ENCODE measurements around the gene DNAJB4.
"Not testable (repeated sequence)": the region's sequence is repeated elsewhere in the genome, so short reads cannot be mapped to it uniquely, and the experiment has no call there.

The DNAJB4 gene

DNA sequence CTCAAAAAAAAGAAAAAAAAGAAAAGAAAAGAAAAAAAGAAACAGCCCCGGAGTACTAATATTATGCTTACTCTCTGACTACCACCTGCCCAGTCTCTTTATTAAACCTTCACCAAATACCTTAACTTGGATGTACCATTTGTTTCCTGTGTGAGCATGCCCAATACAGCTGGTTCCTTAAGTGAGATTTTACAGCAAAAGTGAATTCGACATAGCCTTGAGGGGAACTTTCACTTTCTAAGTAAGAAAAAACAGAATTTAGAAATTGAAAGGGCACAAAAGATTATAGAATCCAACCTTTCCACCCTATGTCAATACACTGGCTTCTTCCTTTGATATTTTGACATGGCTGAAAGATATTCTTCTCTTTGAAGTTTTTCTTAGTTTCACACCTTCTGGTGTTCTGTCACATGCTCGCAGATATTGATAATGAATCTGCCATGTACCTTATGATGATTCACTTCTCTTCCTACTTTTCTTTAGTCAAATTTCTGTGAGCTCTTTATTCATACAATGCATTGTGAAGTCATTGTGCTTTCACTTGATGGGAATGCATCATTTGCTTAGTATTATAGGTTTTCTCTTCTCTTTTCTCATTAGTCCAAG, 35.8 kb downstream of the DNAJB4 start:
- no peak for DNase-seq

DNA sequence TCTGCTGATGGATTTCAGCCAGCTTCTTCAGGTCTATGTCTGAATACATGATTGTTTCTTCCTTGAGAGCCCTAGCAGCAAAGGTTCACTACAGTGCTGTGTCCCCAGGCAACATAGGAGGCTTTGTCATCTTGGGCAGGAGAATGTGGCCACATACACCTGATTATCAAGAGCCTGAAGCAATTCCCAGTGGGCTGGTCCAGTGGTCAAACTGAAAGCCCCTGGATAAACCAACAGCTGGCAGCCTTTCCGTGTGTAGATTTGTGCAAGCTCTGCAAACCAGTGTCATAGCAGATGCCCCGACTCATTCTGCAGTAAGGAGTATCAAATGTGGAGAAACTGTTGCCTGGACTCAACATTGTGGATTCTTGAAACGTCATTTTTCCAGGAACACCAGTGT, 38.7 kb downstream of the DNAJB4 start:
- no peak for DNase-seq

DNA sequence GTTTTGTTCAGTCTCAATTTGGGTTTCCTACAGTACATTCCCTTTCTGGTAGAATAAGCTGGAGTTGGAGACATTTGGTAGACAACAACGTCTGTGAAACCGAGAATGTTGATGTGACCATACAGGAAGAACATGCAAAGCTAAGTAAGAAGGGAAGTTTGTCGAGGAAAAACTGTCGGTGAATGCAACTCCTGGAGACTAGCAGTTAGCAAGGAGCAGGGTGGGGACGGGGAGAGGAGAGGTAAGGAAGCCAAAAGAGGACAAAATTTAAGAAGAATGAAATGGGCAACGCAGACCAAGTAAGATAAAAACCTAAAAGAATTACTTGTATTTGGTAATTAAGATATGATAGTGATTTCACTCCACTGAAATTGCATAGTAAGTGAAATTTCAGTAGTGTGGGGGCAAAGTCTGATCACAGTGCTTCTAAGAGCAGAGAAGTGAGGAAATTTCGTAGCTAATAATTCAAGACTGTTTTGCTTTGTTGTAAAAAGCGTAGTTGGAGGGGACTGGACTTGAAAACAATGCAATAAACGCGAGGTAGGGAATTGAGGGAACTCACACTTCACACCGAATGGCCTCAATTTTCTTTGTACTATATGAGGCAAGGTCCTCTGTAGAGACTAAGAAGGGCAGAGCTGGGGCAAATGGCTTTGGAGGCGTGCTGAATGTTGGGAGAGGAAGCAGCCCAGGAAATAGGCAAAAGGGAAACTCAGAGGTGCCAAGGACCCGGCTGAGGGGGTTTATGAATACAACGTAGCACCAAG, 40.2 kb downstream of the DNAJB4 start:
- no peak for DNase-seq

DNA sequence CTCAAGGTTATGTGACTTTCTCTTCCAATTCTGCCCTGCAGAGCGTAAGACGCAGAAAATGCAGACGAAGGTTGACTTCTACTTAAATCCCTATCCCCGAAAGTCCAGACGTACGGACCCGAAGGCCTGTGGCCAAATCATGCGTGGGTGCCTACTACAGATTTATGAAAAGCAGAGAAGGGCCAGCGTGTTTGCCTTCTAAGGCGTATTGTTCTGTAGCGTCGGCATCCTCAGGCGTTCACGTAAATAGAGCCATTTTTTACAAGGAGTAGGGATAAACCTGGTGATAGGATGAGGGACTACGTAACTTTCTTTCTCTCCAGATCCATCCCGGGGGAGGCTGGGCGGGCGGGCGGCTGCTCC, 40.8 kb downstream of the DNAJB4 start:
- DNase-seq = no peak

DNA sequence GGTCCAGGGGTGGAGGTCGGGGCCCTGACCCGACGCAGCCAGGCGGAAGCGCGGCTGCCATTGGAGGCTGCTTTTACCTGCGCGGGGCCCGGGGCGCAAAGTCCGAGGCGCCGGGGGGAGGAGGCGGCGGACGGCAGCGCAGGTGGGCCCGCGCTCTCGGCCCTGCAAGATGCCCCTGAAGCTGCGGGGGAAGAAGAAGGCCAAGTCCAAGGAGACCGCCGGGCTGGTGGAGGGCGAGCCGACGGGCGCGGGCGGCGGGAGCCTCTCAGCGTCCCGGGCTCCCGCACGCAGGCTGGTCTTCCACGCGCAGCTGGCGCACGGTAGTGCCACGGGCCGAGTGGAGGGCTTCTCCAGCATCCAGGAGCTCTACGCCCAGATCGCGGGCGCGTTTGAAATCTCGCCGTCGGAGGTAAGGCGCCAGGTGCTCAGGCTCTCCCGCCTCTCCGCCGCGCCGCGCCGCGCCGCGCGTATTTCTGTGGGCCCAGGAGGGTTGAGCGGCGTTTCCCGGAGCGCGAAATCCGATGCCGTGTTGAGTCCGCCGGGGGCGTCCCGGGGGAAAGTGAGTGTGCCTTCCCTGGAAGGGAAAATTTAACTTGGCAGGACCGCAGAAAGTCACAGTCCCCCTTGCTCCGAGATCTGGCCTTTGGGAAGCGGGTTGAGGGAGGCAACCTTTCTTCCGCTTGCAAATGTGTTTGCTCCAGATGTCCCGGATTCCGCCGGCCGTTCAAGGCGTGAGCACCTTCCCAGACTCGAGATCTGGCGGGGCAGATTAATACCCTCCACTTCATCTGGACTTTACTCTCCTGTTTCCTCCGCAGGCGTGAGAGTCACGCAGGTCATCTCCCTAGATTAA, 41.4 kb downstream of the DNAJB4 start, which contains the start of gene GIPC2:
TSS of gene GIPC2 (plus strand) at position 41 of the 853 bp plus-strand sequence. CDS start at position 170, 129 bp downstream.
- no peak for DNase-seq

DNA sequence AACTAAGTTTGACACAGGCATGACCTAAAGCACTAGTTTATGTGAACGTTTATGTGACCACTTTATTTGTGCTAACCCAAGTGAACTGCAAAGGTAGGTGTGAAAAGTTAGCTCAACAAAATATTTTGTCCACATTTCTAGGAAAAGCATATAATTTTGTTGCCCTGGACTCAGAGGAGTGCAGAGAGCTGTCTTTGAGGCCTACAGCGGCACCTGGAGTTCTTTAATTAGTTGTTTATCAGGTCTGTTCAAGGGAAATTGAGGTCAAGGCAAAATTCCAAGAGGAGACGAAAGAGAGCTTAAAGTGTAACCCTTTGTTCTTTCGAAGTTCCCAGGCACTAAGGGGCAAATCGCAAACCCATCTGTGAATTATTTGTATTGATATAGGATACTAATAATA, 42.4 kb downstream of the DNAJB4 start:
- no peak for DNase-seq

DNA sequence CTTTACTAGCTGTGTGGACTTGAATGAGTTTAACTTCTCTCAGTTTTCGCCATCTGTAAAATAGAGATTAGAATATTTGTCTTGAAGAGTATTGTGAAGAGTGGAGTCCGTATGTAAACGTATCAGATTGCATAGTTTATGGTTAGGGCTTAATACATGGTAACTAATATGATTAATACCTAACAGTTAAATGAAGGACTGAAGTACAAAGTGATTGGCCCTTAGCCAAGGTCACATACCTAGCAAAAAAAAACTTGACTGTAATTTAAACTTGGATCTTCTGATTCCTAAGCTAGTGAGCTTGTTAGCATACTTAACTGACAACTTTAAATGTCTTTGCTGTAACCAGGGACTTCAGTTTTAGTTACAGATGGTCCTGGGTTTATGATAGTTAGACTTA, 42.9 kb downstream of the DNAJB4 start:
- no peak for DNase-seq

DNA sequence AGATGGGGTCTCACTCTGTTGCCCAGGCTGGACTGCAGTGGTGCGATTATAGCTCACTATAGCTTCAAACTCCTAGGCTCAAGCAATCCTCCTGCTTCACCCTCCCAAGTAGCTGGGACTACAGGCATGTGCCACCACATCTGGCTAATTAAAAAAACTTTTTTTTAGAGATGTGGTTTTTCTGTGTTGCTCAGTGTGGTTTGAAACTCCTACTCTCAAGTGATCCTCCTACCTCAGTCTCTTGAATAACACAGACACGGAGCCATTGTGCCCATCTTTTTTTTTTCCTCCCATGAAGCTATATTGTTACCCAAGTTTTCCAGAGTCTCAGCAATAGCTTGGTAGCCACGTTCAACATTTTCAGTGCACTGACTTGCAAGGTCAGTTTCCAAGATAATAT, 43.7 kb downstream of the DNAJB4 start:
- no peak for DNase-seq

DNA sequence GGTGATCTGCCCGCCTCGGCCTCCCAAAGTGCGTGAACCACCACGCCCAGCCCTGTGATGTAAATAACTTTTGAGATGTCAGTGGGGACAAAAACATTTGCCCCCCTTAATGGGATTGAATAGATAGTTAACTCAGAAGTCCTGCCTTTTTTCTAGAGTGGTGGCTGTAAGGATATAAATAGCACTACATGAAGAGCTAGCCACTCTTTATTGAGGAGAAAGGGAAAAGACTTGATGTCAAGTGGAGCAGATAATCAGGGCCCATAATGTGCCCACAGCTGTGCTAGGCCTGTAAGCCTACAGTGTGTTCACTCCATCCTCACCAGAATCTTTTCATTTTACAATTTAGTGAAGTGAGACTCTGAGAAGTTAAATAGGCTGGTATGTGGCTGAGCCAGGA, 44.7 kb downstream of the DNAJB4 start:
- no peak for DNase-seq

DNA sequence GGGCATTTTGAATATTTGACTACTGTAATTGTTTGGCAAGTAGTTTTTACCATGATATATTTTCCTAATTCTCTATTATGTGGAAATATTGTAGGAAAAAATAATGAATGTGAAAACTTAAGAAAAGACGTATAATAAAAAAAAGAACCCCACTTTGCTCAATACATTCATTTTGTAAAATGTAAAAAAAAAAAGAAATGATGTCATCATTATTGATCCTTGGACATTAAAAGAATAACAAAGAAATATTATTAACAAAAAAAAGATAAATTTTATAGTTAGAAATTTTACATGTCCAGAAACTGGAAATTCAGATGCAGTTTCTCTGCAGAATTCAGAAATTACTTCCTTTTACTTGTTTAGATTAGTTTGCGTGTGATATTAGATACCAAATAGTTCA, 46.3 kb downstream of the DNAJB4 start:
- no peak for DNase-seq

DNA sequence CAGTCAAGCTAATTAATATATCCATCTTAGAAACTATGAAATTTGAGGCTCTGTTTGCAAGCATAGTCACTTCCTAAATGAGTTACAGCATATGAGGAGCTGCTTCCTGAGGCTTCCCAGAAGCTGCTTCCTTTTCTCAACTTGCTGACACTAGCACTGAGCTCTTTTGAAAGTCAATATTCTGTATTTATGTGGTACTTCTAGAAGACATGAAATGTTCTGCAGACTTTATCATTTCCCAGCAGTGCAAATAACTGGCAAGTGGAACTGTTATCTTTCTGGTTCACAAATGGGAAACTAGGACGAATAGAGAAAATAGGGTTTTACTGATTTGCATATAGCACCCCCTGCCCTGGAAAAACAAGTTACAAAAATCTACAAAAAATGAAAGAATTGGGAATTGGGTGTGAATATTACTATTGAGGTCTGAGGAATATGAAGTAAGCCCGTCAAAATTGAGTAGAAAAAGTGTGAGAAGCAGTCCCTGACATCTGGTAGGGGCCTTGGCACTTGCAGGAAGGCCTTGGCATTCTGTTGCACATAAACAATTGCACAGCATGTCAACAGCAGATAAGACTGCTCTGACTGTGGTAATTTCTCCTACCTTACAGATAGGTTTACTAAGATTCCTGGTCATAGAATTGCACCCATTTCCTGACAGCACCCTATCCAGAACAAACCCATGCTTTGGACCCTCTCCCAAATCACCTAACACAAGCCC, 48.1 kb downstream of the DNAJB4 start:
- DNase-seq = no peak

DNA sequence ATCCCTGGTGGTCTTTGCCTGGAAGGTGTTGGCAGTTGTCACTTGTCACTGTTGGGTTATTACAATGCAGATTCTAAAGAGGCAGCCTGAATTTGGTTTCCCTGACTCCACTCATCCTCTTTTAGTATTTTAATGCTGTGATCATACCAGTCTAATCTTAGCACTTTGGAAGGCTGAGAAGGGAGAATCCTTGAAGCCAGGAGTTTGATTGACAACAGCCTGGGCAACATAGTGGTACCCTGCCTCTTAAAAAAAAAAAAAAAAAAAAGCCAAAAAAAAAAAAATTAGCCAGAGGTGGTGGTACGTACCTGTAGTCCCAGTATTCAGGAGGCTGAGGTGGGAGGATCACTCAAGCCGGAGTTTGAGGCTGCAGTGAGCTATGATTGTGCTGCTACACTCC, 48.8 kb downstream of the DNAJB4 start:
- DNase-seq = no peak

DNA sequence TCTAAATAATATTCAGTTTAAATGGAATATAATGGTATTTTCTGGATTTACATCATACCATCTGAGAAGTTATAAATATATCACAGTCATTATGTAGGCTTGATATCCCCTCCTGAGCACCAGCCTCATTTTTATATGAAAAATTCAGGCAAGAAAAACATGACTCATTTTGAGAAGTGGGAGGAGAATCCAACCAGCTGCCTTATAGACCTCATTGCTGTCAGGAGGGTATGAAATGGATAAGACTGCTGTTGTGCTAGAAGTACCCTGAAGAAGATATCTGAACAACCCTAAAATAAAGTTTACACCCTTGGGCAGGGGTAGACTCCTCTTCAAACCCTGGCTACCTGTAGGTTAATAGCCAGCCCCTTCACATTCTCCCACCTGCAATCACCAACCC, 49.8 kb downstream of the DNAJB4 start:
- no peak for DNase-seq

DNA sequence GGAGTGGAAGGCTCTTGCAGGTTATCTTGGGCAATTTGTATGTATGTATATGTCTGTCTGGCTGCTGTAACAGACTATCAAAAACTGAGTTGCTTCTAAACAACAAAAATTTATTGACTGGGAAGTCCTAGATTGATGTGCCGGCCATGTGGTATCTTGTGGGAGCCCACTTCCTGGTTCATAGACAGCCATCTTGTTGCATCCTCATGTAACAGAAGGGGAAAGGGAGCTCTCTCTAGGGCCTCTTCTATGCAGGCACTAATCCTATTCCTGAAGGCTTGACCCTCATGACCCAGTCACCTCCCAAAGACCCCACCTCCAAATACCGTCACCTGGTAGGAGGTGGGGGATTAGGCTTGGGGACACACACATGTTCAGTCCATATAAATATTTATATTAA, 50.2 kb downstream of the DNAJB4 start:
- DNase-seq = no peak

DNA sequence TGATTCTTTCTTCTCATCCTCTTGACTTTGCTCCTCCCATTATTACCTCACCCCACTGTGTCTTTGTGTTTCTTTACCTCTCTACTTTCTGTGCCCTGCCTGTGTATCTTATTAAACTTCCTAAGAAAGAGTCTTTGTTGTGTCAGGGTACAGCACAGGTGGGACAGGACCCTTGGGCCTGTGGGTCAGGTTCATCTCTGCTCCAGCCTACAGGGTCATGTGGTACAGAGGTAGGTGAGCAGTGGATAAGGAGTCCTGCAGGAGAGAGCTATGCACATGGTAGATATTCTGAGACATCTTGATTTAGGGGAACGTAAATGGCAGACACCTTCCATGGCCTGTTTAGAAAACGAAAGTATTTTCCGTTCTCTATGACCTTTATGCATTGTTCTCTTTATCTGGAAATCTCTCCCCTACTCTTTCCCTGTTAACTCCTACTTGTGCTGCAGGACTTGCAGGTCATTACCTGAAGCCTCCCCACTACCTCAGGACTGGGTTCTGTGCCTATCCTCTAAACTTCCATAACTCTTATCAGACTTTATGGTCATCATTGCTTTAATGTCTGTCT, 50.9 kb downstream of the DNAJB4 start:
- DNase-seq = no peak

DNA sequence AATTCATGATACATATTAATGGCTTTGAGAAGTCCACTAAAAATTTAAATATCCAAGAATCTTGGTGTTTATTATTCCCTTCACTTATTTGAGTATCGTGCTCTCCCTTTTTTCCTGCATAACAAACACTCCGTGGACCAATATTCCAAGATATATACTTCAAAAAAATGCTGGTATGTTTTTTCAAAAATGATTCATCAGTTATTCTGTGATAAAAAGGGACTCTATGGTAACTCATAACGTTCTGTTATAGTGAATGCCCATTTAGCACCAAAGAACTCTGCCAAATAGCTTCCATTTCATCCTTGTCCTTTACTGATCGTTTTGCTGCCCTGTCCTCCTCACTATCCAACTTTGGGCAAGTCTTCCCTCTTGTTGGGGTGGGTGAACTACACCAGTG, 53.9 kb downstream of the DNAJB4 start:
- DNase-seq = no peak

DNA sequence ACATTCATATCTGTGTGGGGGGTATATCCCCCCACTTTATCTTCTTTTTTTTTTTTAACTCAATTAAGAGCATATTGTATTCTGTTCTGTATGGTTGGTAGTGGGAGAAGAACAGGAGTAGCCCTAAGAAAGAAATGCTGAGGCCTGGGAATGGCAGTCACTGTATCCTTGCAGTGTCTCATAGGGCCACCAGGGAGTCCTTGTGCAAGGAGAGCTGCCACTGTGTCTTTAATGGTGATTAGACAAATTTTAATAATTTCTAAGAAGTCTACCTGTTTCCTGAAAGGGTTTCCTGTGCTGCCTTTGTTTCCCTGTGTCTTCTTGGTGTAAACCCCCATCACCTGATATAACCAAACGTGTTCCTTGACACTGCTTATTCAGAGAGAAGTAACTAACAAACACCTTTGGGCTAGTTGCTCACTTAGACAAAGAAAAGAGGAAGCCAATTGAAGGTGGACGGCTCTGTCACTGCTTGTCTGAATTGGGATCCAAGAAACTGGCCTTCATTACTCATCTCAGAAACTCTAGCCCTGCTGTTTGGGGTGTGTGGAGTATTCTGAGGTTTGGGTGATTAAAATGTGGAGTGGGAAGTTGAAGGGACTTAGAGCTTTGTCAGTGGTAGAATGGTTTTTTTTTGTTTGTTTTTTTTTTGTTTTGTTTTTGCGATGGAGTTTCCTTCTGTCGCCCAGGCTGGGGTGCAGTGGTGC, 56.3 kb downstream of the DNAJB4 start:
- no peak for DNase-seq

DNA sequence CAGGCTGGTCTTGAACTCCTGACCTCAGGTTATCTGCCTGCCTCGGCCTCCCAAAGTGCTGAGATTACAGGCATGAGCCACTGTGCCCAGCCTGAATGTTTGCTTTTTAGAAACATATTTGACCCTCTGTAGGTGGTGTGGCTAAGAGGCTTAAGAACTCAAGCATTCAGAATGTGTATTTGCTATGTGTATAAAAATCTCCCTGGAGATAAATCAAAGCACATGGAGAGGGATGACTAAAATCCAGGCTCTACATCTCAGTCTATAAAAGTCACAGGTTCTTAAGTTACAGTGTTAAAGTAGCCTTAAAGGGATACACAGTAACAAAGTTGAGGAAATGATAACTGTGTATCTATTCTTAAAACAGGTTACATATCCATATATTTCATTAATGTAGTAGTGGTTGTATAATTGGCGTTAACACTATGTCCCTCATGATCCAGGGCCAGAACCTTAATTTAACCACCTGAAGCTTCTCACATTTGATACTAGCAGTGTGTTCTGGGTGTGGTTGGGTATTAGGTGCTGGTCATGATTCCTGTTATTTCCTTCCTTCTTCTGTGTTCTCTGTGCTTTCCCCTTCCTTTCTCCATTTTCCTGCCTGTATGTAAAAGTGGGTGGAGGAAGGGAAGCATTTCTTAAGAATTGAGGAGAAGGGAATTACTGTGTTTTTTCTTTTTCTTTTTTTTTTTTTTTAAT, 57.2 kb downstream of the DNAJB4 start:
- no peak for DNase-seq

DNA sequence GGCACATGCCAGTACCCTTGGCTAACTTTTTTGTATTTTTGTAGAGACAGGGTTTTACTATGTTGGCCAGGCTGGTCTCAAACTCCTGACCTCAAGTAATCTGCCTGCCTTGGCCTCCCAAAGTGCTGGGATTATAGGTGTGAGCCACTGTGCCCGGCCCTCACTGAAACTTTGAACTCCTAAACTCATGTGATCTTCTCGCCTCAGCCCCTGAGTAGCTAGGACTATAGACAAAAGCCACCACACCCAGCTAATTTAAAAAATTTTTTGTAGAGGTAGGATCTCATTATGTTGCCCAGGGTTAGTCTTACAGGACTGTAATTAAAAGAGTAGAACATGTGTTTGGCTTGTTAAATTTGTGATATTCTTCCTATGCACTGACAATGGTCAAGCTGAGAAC, 60.1 kb downstream of the DNAJB4 start:
- not testable (repeated sequence) for DNase-seq
